Measurements from ENCODE around the gene GARS1. TPM values are rescaled to one million over a fixed set of nuclear protein-coding genes. Genes with fewer than 3 reads are reported as not detected.

GARS1 gene
- total RNA-seq, 1 donor from 2014 or later, result 41.7 TPM

GRCh38 chr7:30598121-30598876, 3.6 kb downstream of the GARS1 start:
- Histone ChIP-seq H3K9me3 (no peaks in the 10 kb centered on the region), H3K4me3 (no peak overlapping the region), H3K4me1 (peaks cover 4 to 15% of the 10 kb centered on the region in 2 donors), H3K36me3 (peaks cover 32 to 42% of the 10 kb centered on the region in 2 donors), H3K27me3 (no peaks in the 10 kb centered on the region), H3K27ac (no peak overlapping the region)
- TF ChIP-seq, protein P1, sequence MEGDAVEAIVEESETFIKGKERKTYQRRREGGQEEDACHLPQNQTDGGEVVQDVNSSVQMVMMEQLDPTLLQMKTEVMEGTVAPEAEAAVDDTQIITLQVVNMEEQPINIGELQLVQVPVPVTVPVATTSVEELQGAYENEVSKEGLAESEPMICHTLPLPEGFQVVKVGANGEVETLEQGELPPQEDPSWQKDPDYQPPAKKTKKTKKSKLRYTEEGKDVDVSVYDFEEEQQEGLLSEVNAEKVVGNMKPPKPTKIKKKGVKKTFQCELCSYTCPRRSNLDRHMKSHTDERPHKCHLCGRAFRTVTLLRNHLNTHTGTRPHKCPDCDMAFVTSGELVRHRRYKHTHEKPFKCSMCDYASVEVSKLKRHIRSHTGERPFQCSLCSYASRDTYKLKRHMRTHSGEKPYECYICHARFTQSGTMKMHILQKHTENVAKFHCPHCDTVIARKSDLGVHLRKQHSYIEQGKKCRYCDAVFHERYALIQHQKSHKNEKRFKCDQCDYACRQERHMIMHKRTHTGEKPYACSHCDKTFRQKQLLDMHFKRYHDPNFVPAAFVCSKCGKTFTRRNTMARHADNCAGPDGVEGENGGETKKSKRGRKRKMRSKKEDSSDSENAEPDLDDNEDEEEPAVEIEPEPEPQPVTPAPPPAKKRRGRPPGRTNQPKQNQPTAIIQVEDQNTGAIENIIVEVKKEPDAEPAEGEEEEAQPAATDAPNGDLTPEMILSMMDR (IDR thresholded peaks at IDR 0.05), result no peak
- DNase-seq (ENCODE audit: low spot score in 2 of 2), result no peak
- intact Hi-C loops (cut with DNase I), result loop anchor here (5.0 to 10.0 kb wide), 3 partner anchors 144 to 463 kb away; partner anchors contain the start of genes AQP1 and MTURN

DNA sequence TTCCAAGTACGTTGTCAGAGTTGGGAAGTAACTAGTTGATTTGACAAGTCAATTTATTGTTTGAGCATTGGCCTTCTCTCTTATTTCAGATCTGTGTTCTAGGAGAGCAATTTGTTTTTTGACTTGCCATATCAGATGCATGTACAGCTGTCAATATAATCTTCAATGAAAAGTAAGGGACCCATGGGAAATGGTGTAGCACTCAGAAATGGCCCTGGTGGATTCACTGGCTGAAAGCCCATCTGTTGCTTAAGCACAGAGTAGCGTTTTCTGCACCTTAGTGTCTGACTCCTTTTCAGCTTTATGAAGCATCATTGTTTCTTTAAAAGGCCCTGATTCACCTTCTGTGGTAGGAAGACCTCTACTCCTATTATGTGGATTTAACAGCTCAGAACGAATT, 10.2 kb downstream of the GARS1 start:
- no peaks in the 10 kb centered on the region for H3K27me3 ChIP-seq
- no peak overlapping the region for H3K4me3 ChIP-seq
- H3K4me1 ChIP-seq, result no peaks in the 10 kb centered on the region
- intact Hi-C loops (cut with DNase I), result no loop called here
- no peak for DNase-seq (ENCODE audit: low spot score in 2 of 2)
- H3K36me3 ChIP-seq, result peaks cover 62 to 95% of the 10 kb centered on the region in 2 donors
- TF ChIP-seq, protein P1 (IDR thresholded peaks at IDR 0.05), result no peak
- no peaks in the 10 kb centered on the region for H3K9me3 ChIP-seq
- no peak overlapping the region for H3K27ac ChIP-seq

- Histone ChIP-seq H3K27me3 (no peaks in the 10 kb centered on the region), H3K4me3 (no peak overlapping the region), H3K27ac (no peak overlapping the region), H3K9me3 (no peaks in the 10 kb centered on the region), H3K36me3 (peaks cover 56 to 95% of the 10 kb centered on the region in 2 donors), H3K4me1 (no peaks in the 10 kb centered on the region)
- no peak for DNase-seq (ENCODE audit: low spot score in 2 of 2)
- TF ChIP-seq, protein P1 (IDR thresholded peaks at IDR 0.05), result no peak
- intact Hi-C loops (cut with DNase I), result no loop called here
These were observed 11.2 kb downstream of the GARS1 start for GRCh38 chr7:30605832-30606231.

GRCh38 chr7:30612658-30613265, 18.1 kb downstream of the GARS1 start:
- Histone ChIP-seq H3K27ac (no peak overlapping the region), H3K9me3 (no peaks in the 10 kb centered on the region), H3K36me3 (peaks cover 46 to 82% of the 10 kb centered on the region in 2 donors), H3K4me1 (no peaks in the 10 kb centered on the region), H3K4me3 (no peak overlapping the region), H3K27me3 (no peaks in the 10 kb centered on the region)
- intact Hi-C loops (cut with DNase I), result no loop called here
- TF ChIP-seq, protein P1 (IDR thresholded peaks at IDR 0.05), result no peak
- no peak for DNase-seq (ENCODE audit: low spot score in 2 of 2)

GRCh38 chr7:30613366-30614325, 19.0 kb downstream of the GARS1 start:
- no peak overlapping the region for H3K27ac ChIP-seq
- H3K27me3 ChIP-seq, result no peaks in the 10 kb centered on the region
- no peaks in the 10 kb centered on the region for H3K9me3 ChIP-seq
- intact Hi-C loops (cut with DNase I), result no loop called here
- TF ChIP-seq, protein P1 (IDR thresholded peaks at IDR 0.05), result no peak
- H3K4me3 ChIP-seq, result no peak overlapping the region
- H3K4me1 ChIP-seq, result no peaks in the 10 kb centered on the region
- H3K36me3 ChIP-seq, result peaks cover 55 to 82% of the 10 kb centered on the region in 2 donors
- DNase-seq (ENCODE audit: low spot score in 2 of 2), result no peak

Measured in ascending aorta (tissue), 2 donors.